Measurements from ENCODE around the gene SYCP2.

GRCh38 chr20:59858425-59858824 lies 75.0 kb downstream of the SYCP2 start:
- TF ChIP-seq EZH2 (IDR thresholded peaks at IDR 0.05; ENCODE audit: low read depth, low read length, severe bottlenecking): no peak
- no peak for TF ChIP-seq CTCF (IDR thresholded peaks at IDR 0.05; ENCODE audit: control extremely low read depth in 1 of 3, insufficient read depth in 1 of 3, low read depth in 1 of 3, low read length in 3 of 3)
- TF ChIP-seq TCF12 (IDR thresholded peaks at IDR 0.05; ENCODE audit: low read depth, low read length): no peak
- TF ChIP-seq CREB1 (IDR thresholded peaks at IDR 0.05): no peak
- no peak for TF ChIP-seq SRF (IDR thresholded peaks at IDR 0.05; ENCODE audit: low read depth, low read length)
- no peak for TF ChIP-seq POLR2A (IDR thresholded peaks at IDR 0.05; ENCODE audit: control extremely low read depth in 1 of 2, low read depth in 2 of 2, low read length in 2 of 2)
- no peak for TF ChIP-seq KDM5A (IDR thresholded peaks at IDR 0.05; ENCODE audit: low read length)
- TF ChIP-seq USF2 (IDR thresholded peaks at IDR 0.05; ENCODE audit: low read length): no peak

All from H1 (cell line).